GM18498 (cell line): Measurements from ENCODE around the gene RYR1.
A peak's percentile ranks its signal among the peaks of the same experiment; 100 is the strongest.
"Not testable (repeated sequence)": the region's sequence is repeated elsewhere in the genome, so short reads cannot be mapped to it uniquely, and the experiment has no call there.

Experiments used
- ATAC-seq: cut with Tn5 transposase; IDR thresholded peaks from one replicate; pipeline ENCODE4 v1.9.1; 2021; ENCODE audit warnings: mild to moderate bottlenecking, moderate library complexity; ENCODE audit not compliant: unreplicated experiment

The RYR1 gene

GRCh38 chr19:38537071-38537936 lies 103.8 kb downstream of the RYR1 start:
- ATAC-seq: no peak

- no peak for ATAC-seq
Observed at GRCh38 chr19:38538386-38538785, 104.9 kb downstream of the RYR1 start.

GRCh38 chr19:38538793-38539528 lies 105.5 kb downstream of the RYR1 start:
- ATAC-seq: no peak

GRCh38 chr19:38539751-38540150 lies 106.3 kb downstream of the RYR1 start:
- no peak for ATAC-seq

GRCh38 chr19:38542040-38542439 lies 108.5 kb downstream of the RYR1 start:
- ATAC-seq: no peak

- no peak for ATAC-seq
Observed at GRCh38 chr19:38543286-38543806, 109.9 kb downstream of the RYR1 start.

GRCh38 chr19:38543807-38544568 lies 110.5 kb downstream of the RYR1 start:
- no peak for ATAC-seq

- no peak for ATAC-seq
Observed at GRCh38 chr19:38544569-38545315, 111.3 kb downstream of the RYR1 start.

- ATAC-seq: no peak
Observed at GRCh38 chr19:38545596-38545995, 112.1 kb downstream of the RYR1 start.

GRCh38 chr19:38547421-38547820 lies 113.9 kb downstream of the RYR1 start:
- ATAC-seq: no peak

- no peak for ATAC-seq
Observed at GRCh38 chr19:38549061-38549460, 115.6 kb downstream of the RYR1 start.

- no peak for ATAC-seq
Observed at GRCh38 chr19:38549942-38550341, 116.5 kb downstream of the RYR1 start.

- no peak for ATAC-seq
Observed at GRCh38 chr19:38550376-38550775, 116.9 kb downstream of the RYR1 start.

GRCh38 chr19:38551450-38551813 lies 117.9 kb downstream of the RYR1 start:
- ATAC-seq: peak; percentile 62

GRCh38 chr19:38553239-38553638 lies 119.7 kb downstream of the RYR1 start:
- ATAC-seq: not testable (repeated sequence)

- no peak for ATAC-seq
Observed at GRCh38 chr19:38554676-38555141, 121.2 kb downstream of the RYR1 start.

GRCh38 chr19:38555200-38555599 lies 121.7 kb downstream of the RYR1 start:
- no peak for ATAC-seq

- no peak for ATAC-seq
Observed at GRCh38 chr19:38556521-38557174, 123.2 kb downstream of the RYR1 start.

GRCh38 chr19:38557205-38557799 lies 123.8 kb downstream of the RYR1 start:
- ATAC-seq: peak; percentile 48
